H9 (cell line): ENCODE results near the gene GALNT15. TPM values are rescaled to one million over a fixed set of nuclear protein-coding genes. Genes with fewer than 3 reads are reported as not detected.

ENCODE experiments used
- DNase-seq: peaks from one replicate; pipeline ENCODE4 v3.0.0-alpha.2; 2017
- H2AFZ ChIP-seq: one replicate; pipeline ENCODE4 v1.6.1; 2013; ENCODE audit warnings: mild to moderate bottlenecking, low read length, control low read depth, moderate library complexity
- H2AK5ac ChIP-seq: 2 replicates; pipeline ENCODE4 v1.6.1; 2013; ENCODE audit warnings: low read length, control low read depth, mixed read lengths; ENCODE audit not compliant: insufficient read length
- H2BK120ac ChIP-seq: one replicate; pipeline ENCODE4 v1.6.1; 2013; ENCODE audit warnings: low read depth, mild to moderate bottlenecking, low read length, control low read depth, inconsistent platforms; ENCODE audit not compliant: poor library complexity, severe bottlenecking
- H2BK12ac ChIP-seq: 2 replicates; pipeline ENCODE4 v1.6.1; 2013; ENCODE audit warnings: low read length, control low read depth, mixed read lengths, low read depth; ENCODE audit not compliant: insufficient read length
- H2BK15ac ChIP-seq: 2 replicates; pipeline ENCODE4 v1.6.1; 2013; ENCODE audit warnings: low read depth, low read length, control low read depth
- H2BK20ac ChIP-seq: one replicate; pipeline ENCODE4 v1.6.1; 2013; ENCODE audit warnings: low read depth, mild to moderate bottlenecking, low read length, control low read depth, inconsistent platforms; ENCODE audit not compliant: poor library complexity, severe bottlenecking
- H2BK5ac ChIP-seq: 2 replicates; pipeline ENCODE4 v1.6.1; 2013; ENCODE audit warnings: low read length, control low read depth, mixed read lengths; ENCODE audit not compliant: insufficient read length
- H3K14ac ChIP-seq: 2 replicates; pipeline ENCODE4 v1.6.1; 2013; ENCODE audit warnings: low read length, control low read depth; ENCODE audit not compliant: insufficient read depth
- H3K18ac ChIP-seq: 2 replicates; pipeline ENCODE4 v1.6.1; 2013; ENCODE audit warnings: low read depth, mild to moderate bottlenecking, mixed read lengths, low read length, control low read depth; ENCODE audit not compliant: insufficient read length
- H3K23ac ChIP-seq: 2 replicates; pipeline ENCODE4 v1.6.1; 2013; ENCODE audit warnings: low read length, control low read depth, mixed read lengths, low read depth; ENCODE audit not compliant: insufficient read length
- H3K23me2 ChIP-seq: 2 replicates; pipeline ENCODE4 v1.6.1; 2013; ENCODE audit warnings: low read depth, mild to moderate bottlenecking, mixed read lengths, low read length, control low read depth; ENCODE audit not compliant: insufficient read length, poor library complexity, severe bottlenecking
- H3K27ac ChIP-seq: 2 replicates; pipeline ENCODE4 v1.5.1; 2013; ENCODE audit warnings: low read length, control low read depth, mixed read lengths, low read depth; ENCODE audit not compliant: insufficient read length
- H3K27me3 ChIP-seq: 2 replicates; pipeline ENCODE4 v1.6.1; 2013; ENCODE audit warnings: low read length, control low read depth, inconsistent platforms; ENCODE audit not compliant: insufficient read depth
- H3K4ac ChIP-seq: 2 replicates; pipeline ENCODE4 v1.6.1; 2013; ENCODE audit warnings: low read depth, mild to moderate bottlenecking, control low read depth, inconsistent platforms, low read length, moderate library complexity
- H3K4me1 ChIP-seq: 2 replicates; pipeline ENCODE4 v1.6.1; 2013; ENCODE audit warnings: low read length, control low read depth, inconsistent platforms; ENCODE audit not compliant: insufficient read depth
- H3K4me2 ChIP-seq: 2 replicates; pipeline ENCODE4 v1.6.1; 2013; ENCODE audit warnings: low read length, control low read depth, mixed read lengths; ENCODE audit not compliant: insufficient read length, insufficient read depth
- H3K56ac ChIP-seq: 2 replicates; pipeline ENCODE4 v1.6.1; 2013; ENCODE audit warnings: low read depth, mild to moderate bottlenecking, mixed read lengths, low read length, control low read depth; ENCODE audit not compliant: insufficient read length
- H3K79me1 ChIP-seq: 2 replicates; pipeline ENCODE4 v1.6.1; 2013; ENCODE audit warnings: low read depth, mild to moderate bottlenecking, moderate library complexity, low read length, control low read depth, inconsistent platforms; ENCODE audit not compliant: insufficient read depth, poor library complexity, severe bottlenecking
- H3K79me2 ChIP-seq: 2 replicates; pipeline ENCODE4 v1.6.1; 2013; ENCODE audit warnings: low read length, control low read depth, inconsistent platforms; ENCODE audit not compliant: insufficient read depth
- H3K9ac ChIP-seq: 2 replicates; pipeline ENCODE4 v1.6.1; 2013; ENCODE audit warnings: low read length, control low read depth, mixed read lengths; ENCODE audit not compliant: insufficient read length; ENCODE audit errors: extremely low read depth
- H3K9me3 ChIP-seq: one replicate; pipeline ENCODE4 v1.6.1; 2013; ENCODE audit warnings: low read depth, low read length, inconsistent platforms; ENCODE audit not compliant: control insufficient read depth
- H3T11ph ChIP-seq: one replicate; pipeline ENCODE4 v1.6.1; 2013; ENCODE audit warnings: mild to moderate bottlenecking, low read length, control low read depth, inconsistent platforms
- H4K20me1 ChIP-seq: one replicate; pipeline ENCODE4 v1.6.1; 2013; ENCODE audit not compliant: control insufficient read depth, insufficient read length, insufficient read depth
- H4K5ac ChIP-seq: 2 replicates; pipeline ENCODE4 v1.6.1; 2013; ENCODE audit warnings: low read depth, mild to moderate bottlenecking, mixed read lengths, low read length, control low read depth; ENCODE audit not compliant: insufficient read length
- H4K8ac ChIP-seq: replicated peaks from 2 replicates; pipeline ENCODE4 v1.6.1; 2013; ENCODE audit warnings: low read length, control low read depth, mixed read lengths, low read depth; ENCODE audit not compliant: insufficient read length
- H4K91ac ChIP-seq: 2 replicates; pipeline ENCODE4 v1.6.1; 2013; ENCODE audit warnings: low read depth, mild to moderate bottlenecking, moderate library complexity, mixed read lengths, low read length, control low read depth; ENCODE audit not compliant: insufficient read length
- H3K27ac Mint-ChIP-seq, 3 experiments: 2 replicates in 2 of 3; 3 replicates in 1 of 3; pipeline ENCODE4 v1.8.0; 2020 to 2021; ENCODE audit warnings: mixed read lengths in 3 of 3, mild to moderate bottlenecking in 1 of 3, moderate library complexity in 1 of 3
- H3K27me3 Mint-ChIP-seq: 2 replicates; pipeline ENCODE4 v1.8.0; 2021; ENCODE audit warnings: low read depth, mild to moderate bottlenecking, moderate library complexity, mixed read lengths
- H3K36me3 Mint-ChIP-seq, 3 experiments: 2 replicates in 2 of 3; 3 replicates in 1 of 3; pipeline ENCODE4 v1.8.0; 2020 to 2021; ENCODE audit warnings: low read depth in 3 of 3, mixed read lengths in 3 of 3; ENCODE audit not compliant: insufficient read depth in 1 of 3
- H3K4me1 Mint-ChIP-seq, 2 experiments: 2 replicates each; pipeline ENCODE4 v1.8.0; 2020; ENCODE audit warnings: mixed read lengths in 2 of 2
- H3K4me3 Mint-ChIP-seq, 2 experiments: 2 replicates in 1 of 2; 3 replicates in 1 of 2; pipeline ENCODE4 v1.8.0; 2020 to 2021; ENCODE audit warnings: mild to moderate bottlenecking in 2 of 2, mixed read lengths in 2 of 2, moderate library complexity in 1 of 2
- H3K9me3 Mint-ChIP-seq, 2 experiments: 2 replicates in 1 of 2; 3 replicates in 1 of 2; pipeline ENCODE4 v1.8.0; 2020; ENCODE audit warnings: mild to moderate bottlenecking in 2 of 2, mixed read lengths in 2 of 2, moderate library complexity in 1 of 2
- CTCF ChIP-seq: fragments of 200-600 bp; sonication (generic); conservative IDR thresholded peaks from 3 replicates; pipeline ENCODE4 v1.8.0; 2021; ENCODE audit warnings: antibody characterized with exemption, mild to moderate bottlenecking
- WGBS: extraction: QIAGEN DNeasy Blood & Tissue Kit; methylation state at CpG from one replicate; pipeline ENCODE4 v1.1.7; 2013; ENCODE audit warnings: missing lambda C conversion rate, low lambda C conversion rate, mixed read lengths; ENCODE audit not compliant: insufficient read length; ENCODE audit errors: extremely low coverage; 5-methylcytosine and 5-hydroxymethylcytosine counted together
- total RNA-seq: library from RNA; stranded (reverse); gene quantifications from 2 replicates; pipeline ENCODE4 v1.2.1, GENCODE V29; 2021

The GALNT15 gene
- total RNA-seq, 1 experiment from 2014 or later: 0.04 TPM

DNA sequence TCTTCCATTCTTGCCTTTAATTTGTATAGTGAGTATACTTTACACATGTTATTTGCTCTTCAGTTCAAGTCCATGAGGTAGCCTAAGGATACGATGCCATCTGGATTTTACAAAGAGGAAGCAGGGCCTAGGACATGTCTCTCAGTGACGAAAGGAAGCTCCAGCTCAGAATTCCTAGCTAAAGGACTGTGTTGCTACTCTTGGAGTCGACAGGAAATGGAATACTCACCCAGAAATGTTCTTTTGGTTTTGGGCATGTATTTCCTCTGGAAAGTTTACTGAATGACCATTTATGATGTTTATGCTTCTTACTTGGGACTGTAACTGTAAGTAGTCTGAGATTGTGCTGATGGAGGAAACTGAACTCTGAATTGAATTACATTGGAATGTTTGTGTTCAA lies 103.0 kb downstream of the GALNT15 start:
- H3K4me1 Mint-ChIP-seq: no peaks in the 10 kb centered on the region
- Histone ChIP-seq H4K91ac (no peak overlapping the region), H2BK20ac (no peak overlapping the region), H4K20me1 (no peaks in the 10 kb centered on the region), H3K9me3 (no peaks in the 10 kb centered on the region), H3K79me1 (no peaks in the 10 kb centered on the region), H3K23ac (no peak overlapping the region), H3K18ac (no peak overlapping the region), H3K9ac (no peak overlapping the region), H2BK15ac (no peak overlapping the region), H3K4ac (no peak overlapping the region), H3K4me1 (no peaks in the 10 kb centered on the region), H3K56ac (no peak overlapping the region), H4K8ac (no peak overlapping the region), H2AFZ (no peak overlapping the region), H3K79me2 (no peaks in the 10 kb centered on the region), H3K4me2 (no peak overlapping the region), H2BK120ac (no peak overlapping the region), H3T11ph (no peak overlapping the region), H3K27me3 (no peaks in the 10 kb centered on the region), H3K27ac (no peak overlapping the region), H4K5ac (no peak overlapping the region), H3K23me2 (no peaks in the 10 kb centered on the region), H2AK5ac (no peak overlapping the region), H2BK12ac (no peak overlapping the region), H3K14ac (no peak overlapping the region), H2BK5ac (no peak overlapping the region)
- no peaks in the 10 kb centered on the region for H3K9me3 Mint-ChIP-seq
- no peak for DNase-seq
- no peaks in the 10 kb centered on the region for H3K27me3 Mint-ChIP-seq
- no peak overlapping the region for H3K4me3 Mint-ChIP-seq
- no peak for TF ChIP-seq CTCF
- peaks cover 3 to 25% (median 18%) of the 10 kb centered on the region in 3 experiments; a peak in 5 of 7 replicates for H3K36me3 Mint-ChIP-seq
- H3K27ac Mint-ChIP-seq: no peak overlapping the region
- no CpG with 5 or more reads among the region's 3 CpGs for WGBS
